ENCODE data around the gene TOX2. TPM values are rescaled to one million over a fixed set of nuclear protein-coding genes. Genes with fewer than 3 reads are reported as not detected.

Gene TOX2
- total RNA-seq, 4 donors from 2014 or later: 0.40 to 3.0 (median 1.6) TPM

DNA sequence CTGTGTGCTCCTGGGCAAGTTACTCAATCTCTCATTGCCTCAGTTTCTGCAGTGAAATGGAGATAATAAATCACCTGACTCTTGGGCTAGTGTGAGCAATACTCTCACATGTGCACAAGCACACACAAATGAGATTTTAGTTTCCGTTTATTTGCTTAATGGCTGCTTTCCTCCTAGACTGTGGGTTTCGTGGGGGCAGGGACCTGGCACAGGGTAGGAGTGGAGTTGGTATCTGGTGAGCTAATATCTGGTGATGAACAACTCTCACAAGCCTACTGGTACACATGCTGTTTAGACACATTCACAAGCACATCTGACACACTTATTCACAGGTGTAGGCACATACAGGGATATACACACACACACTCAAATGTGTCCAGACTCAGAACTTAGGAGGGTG, 73.8 kb downstream of the TOX2 start:
- H3K4me3 ChIP-seq: no peak overlapping the region
- no peaks in the 10 kb centered on the region for H3K36me3 ChIP-seq
- peak in 1 of 2 donors; percentile 7 for DNase-seq (ENCODE audit: low spot score in 2 of 2)
- H3K27me3 ChIP-seq: no peaks in the 10 kb centered on the region
- no peak overlapping the region for H3K27ac ChIP-seq
- H3K9me3 ChIP-seq: no peaks in the 10 kb centered on the region
- TF ChIP-seq POLR2AphosphoS5 (IDR thresholded peaks at IDR 0.05) (no peak), EP300 (IDR thresholded peaks at IDR 0.05) (no peak)
- 77% methylated on average over 2 of the region's 2 CpGs for WGBS
- no peaks in the 10 kb centered on the region for H3K4me1 ChIP-seq

DNA sequence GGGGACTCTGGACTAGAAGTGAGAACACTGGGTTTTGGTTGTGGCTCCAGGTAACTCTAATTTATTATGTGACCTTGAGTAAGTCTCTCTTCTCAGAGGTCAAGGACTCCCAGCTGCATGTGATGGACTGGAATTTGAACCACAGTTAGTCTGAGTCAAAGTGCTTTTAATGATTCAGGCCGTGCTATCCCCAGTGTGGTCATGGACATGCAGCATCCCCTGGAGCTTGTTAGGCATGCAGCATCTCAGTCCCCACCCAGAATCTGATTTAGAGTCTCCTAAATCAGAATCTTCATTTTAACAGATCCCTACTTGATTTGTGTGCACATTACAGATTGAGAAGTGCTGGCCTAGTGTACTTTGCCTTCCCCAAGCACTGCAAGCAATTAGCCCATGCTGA, 74.2 kb downstream of the TOX2 start:
- peak in 1 of 2 donors; percentile 0 for DNase-seq (ENCODE audit: low spot score in 2 of 2)

GRCh38 chr20:43991261-43991660, 76.6 kb downstream of the TOX2 start:
- WGBS: 94% methylated on average over 5 of the region's 5 CpGs
- Histone ChIP-seq H3K27ac (no peak overlapping the region), H3K9me3 (no peaks in the 10 kb centered on the region), H3K36me3 (no peaks in the 10 kb centered on the region), H3K4me3 (no peak overlapping the region), H3K27me3 (no peaks in the 10 kb centered on the region), H3K4me1 (no peaks in the 10 kb centered on the region)
- no peak for DNase-seq (ENCODE audit: low spot score in 2 of 2)
- TF ChIP-seq CTCF (IDR thresholded peaks at IDR 0.05): no peak
- TF ChIP-seq EP300 (IDR thresholded peaks at IDR 0.05): no peak
- no peak for TF ChIP-seq POLR2A (IDR thresholded peaks at IDR 0.05)
- TF ChIP-seq POLR2AphosphoS5 (IDR thresholded peaks at IDR 0.05): no peak

More for the DNA sequence above, 74.2 kb downstream of the TOX2 start:
- no peaks in the 10 kb centered on the region for H3K27me3 ChIP-seq
- no peaks in the 10 kb centered on the region for H3K36me3 ChIP-seq
- no peaks in the 10 kb centered on the region for H3K4me1 ChIP-seq
- no peak overlapping the region for H3K4me3 ChIP-seq
- H3K9me3 ChIP-seq: no peaks in the 10 kb centered on the region
- 75% methylated on average over 1 of the region's 1 CpG for WGBS
- TF ChIP-seq CTCF (IDR thresholded peaks at IDR 0.05): no peak
- no peak for TF ChIP-seq POLR2AphosphoS5 (IDR thresholded peaks at IDR 0.05)
- no peak for TF ChIP-seq POLR2A (IDR thresholded peaks at IDR 0.05)
- no peak for TF ChIP-seq EP300 (IDR thresholded peaks at IDR 0.05)
- H3K27ac ChIP-seq: no peak overlapping the region

GRCh38 chr20:43991982-43992381, 77.3 kb downstream of the TOX2 start:
- H3K4me1 ChIP-seq: no peaks in the 10 kb centered on the region
- no peak overlapping the region for H3K4me3 ChIP-seq
- no peaks in the 10 kb centered on the region for H3K9me3 ChIP-seq
- TF ChIP-seq POLR2AphosphoS5 (IDR thresholded peaks at IDR 0.05): no peak
- no peak for TF ChIP-seq POLR2A (IDR thresholded peaks at IDR 0.05)
- TF ChIP-seq EP300 (IDR thresholded peaks at IDR 0.05): no peak
- TF ChIP-seq CTCF (IDR thresholded peaks at IDR 0.05): no peak
- H3K27ac ChIP-seq: no peak overlapping the region
- DNase-seq (ENCODE audit: low spot score in 2 of 2): peak; percentile 31 to 66
- H3K36me3 ChIP-seq: no peaks in the 10 kb centered on the region
- H3K27me3 ChIP-seq: no peaks in the 10 kb centered on the region
- WGBS: 81% methylated on average over 11 of the region's 11 CpGs

GRCh38 chr20:43992885-43993284, 78.2 kb downstream of the TOX2 start:
- Histone ChIP-seq H3K27me3 (no peaks in the 10 kb centered on the region), H3K27ac (no peak overlapping the region), H3K36me3 (no peaks in the 10 kb centered on the region), H3K4me3 (no peak overlapping the region), H3K4me1 (no peaks in the 10 kb centered on the region), H3K9me3 (no peaks in the 10 kb centered on the region)
- TF ChIP-seq POLR2A (IDR thresholded peaks at IDR 0.05) (no peak), POLR2AphosphoS5 (IDR thresholded peaks at IDR 0.05) (no peak), CTCF (IDR thresholded peaks at IDR 0.05) (no peak), EP300 (IDR thresholded peaks at IDR 0.05) (no peak)
- WGBS: 88% methylated on average over 10 of the region's 10 CpGs
- peak; percentile 28 to 58 for DNase-seq (ENCODE audit: low spot score in 2 of 2)

GRCh38 chr20:43993560-43993959, 78.9 kb downstream of the TOX2 start:
- Histone ChIP-seq H3K4me3 (no peak overlapping the region), H3K4me1 (no peaks in the 10 kb centered on the region), H3K27me3 (no peaks in the 10 kb centered on the region), H3K36me3 (no peaks in the 10 kb centered on the region), H3K9me3 (no peaks in the 10 kb centered on the region), H3K27ac (no peak overlapping the region)
- TF ChIP-seq POLR2AphosphoS5 (IDR thresholded peaks at IDR 0.05) (no peak), EP300 (IDR thresholded peaks at IDR 0.05) (no peak), CTCF (IDR thresholded peaks at IDR 0.05) (no peak), POLR2A (IDR thresholded peaks at IDR 0.05) (no peak)
- WGBS: 85% methylated on average over 4 of the region's 4 CpGs
- DNase-seq (ENCODE audit: low spot score in 2 of 2): peak in 1 of 2 donors; percentile 4
